Karpas-422 (cell line): ENCODE results near the gene KIF14. TPM values are rescaled to one million over a fixed set of nuclear protein-coding genes. Genes with fewer than 3 reads are reported as not detected.

Experiments
- DNase-seq: peaks from one replicate; pipeline ENCODE4 v3.0.0-alpha.2; 2015
- H2AFZ ChIP-seq: fragments of 200-600 bp; sonication (generic); 2 replicates; pipeline ENCODE4 v1.6.1; 2014; ENCODE audit warnings: antibody characterized with exemption, low read length, mixed read lengths
- H3K27ac ChIP-seq: fragments of 200-600 bp; sonication (generic); 2 replicates; pipeline ENCODE4 v1.5.1; 2014; ENCODE audit warnings: mild to moderate bottlenecking, low read length, moderate library complexity
- H3K27me3 ChIP-seq: fragments of 200-600 bp; sonication (generic); 2 replicates; pipeline ENCODE4 v1.6.1; 2014; ENCODE audit warnings: low read length, mixed read lengths
- H3K36me3 ChIP-seq: fragments of 200-600 bp; sonication (generic); 2 replicates; pipeline ENCODE4 v1.6.1; 2014; ENCODE audit warnings: low read length, mixed read lengths; ENCODE audit not compliant: insufficient read depth
- H3K4me1 ChIP-seq: fragments of 200-600 bp; sonication (generic); 2 replicates; pipeline ENCODE4 v1.6.1; 2014; ENCODE audit warnings: mild to moderate bottlenecking, low read length, mixed read lengths
- H3K4me2 ChIP-seq: fragments of 200-600 bp; sonication (generic); 2 replicates; pipeline ENCODE4 v1.6.1; 2014; ENCODE audit warnings: low read length, low read depth, mild to moderate bottlenecking; ENCODE audit not compliant: poor library complexity, severe bottlenecking
- H3K4me3 ChIP-seq: fragments of 200-600 bp; sonication (generic); 2 replicates; pipeline ENCODE4 v1.5.1; 2014; ENCODE audit warnings: mild to moderate bottlenecking, antibody characterized with exemption, low read length, mixed read lengths
- H3K79me2 ChIP-seq: fragments of 200-600 bp; sonication (generic); 2 replicates; pipeline ENCODE4 v1.6.1; 2014; ENCODE audit warnings: mild to moderate bottlenecking, low read length, mixed read lengths
- H3K9ac ChIP-seq: fragments of 200-600 bp; sonication (generic); 2 replicates; pipeline ENCODE4 v1.6.0; 2014; ENCODE audit warnings: low read length
- H3K9me2 ChIP-seq: fragments of 200-600 bp; sonication (generic), shearing (Covaris generic); replicated peaks from 2 replicates; pipeline ENCODE4 v1.6.0; 2014; ENCODE audit warnings: mild to moderate bottlenecking, low read length, moderate library complexity; ENCODE audit not compliant: insufficient read depth
- H3K9me3 ChIP-seq: fragments of 300-700, 200-600 bp; sonication (generic); 2 replicates; pipeline ENCODE4 v1.6.1; 2014; ENCODE audit warnings: low read length, mixed read lengths
- H4K20me1 ChIP-seq: fragments of 200-600 bp; sonication (generic); 2 replicates; pipeline ENCODE4 v1.6.1; 2014; ENCODE audit warnings: mild to moderate bottlenecking, antibody characterized with exemption, low read length, low read depth; ENCODE audit not compliant: insufficient read depth
- total RNA-seq: library from RNA; depleted of rRNA; stranded (reverse); fragments of >200 nt; shearing (Covaris generic); gene quantifications from 2 replicates; pipeline ENCODE4 v1.2.3, GENCODE V29; 2014; ENCODE audit warnings: low replicate concordance; rRNA removed

Gene KIF14
- total RNA-seq, 1 experiment from 2014 or later, result 15.2 TPM

DNA sequence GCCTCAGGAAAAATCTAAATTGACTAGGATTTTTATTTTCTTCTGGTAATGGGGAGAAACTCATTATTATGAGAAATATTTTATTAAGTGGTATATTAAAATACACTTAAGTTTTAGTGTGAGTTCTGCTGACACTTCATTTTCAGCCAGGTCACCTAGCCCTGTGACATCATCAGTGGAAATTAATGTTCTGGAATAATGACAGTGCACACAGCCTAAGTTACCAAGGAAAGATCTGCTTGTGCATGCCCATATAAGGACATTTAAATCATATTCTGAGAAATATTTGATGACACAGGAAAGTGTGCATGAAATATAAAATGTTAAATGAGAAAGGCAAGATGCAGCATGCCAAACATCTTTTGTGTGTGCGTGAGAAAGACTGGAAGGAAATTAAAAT is 102.0 kb downstream of the KIF14 start:
- DNase-seq, result peak; percentile 5
- Histone ChIP-seq H3K4me1 (no peaks in the 10 kb centered on the region), H3K9me3 (no peaks in the 10 kb centered on the region), H3K9ac (no peak overlapping the region), H4K20me1 (no peaks in the 10 kb centered on the region), H3K27me3 (no peaks in the 10 kb centered on the region), H3K36me3 (no peaks in the 10 kb centered on the region), H3K79me2 (no peaks in the 10 kb centered on the region), H3K4me2 (no peak overlapping the region), H3K27ac (no peak overlapping the region), H2AFZ (no peak overlapping the region), H3K9me2 (no peaks in the 10 kb centered on the region), H3K4me3 (no peak overlapping the region)

DNA sequence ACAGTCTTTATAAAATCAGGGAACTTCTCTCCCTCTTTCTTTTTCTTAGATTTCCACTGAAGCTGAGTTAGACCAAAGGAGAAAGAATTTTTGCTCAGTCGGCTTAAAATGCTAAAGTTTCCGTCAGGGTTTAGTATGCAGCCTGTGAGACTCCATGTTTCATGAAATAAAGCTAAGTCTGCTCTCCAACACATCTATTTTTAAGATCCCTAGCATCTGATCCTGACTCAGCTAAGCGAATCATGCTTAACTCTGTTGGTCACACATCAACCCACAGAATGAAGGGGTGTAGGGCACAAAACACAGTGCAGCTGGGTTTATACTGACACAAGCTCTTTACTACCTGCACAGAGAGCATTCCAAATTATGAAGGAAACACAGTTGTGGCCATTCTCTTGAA is 108.4 kb downstream of the KIF14 start:
- Histone ChIP-seq H3K9me2 (no peaks in the 10 kb centered on the region), H3K27ac (no peak overlapping the region), H4K20me1 (no peaks in the 10 kb centered on the region), H3K9ac (no peak overlapping the region), H3K27me3 (no peaks in the 10 kb centered on the region), H2AFZ (no peak overlapping the region), H3K79me2 (no peaks in the 10 kb centered on the region), H3K4me3 (no peak overlapping the region), H3K4me1 (no peaks in the 10 kb centered on the region), H3K4me2 (no peak overlapping the region), H3K9me3 (no peaks in the 10 kb centered on the region), H3K36me3 (no peaks in the 10 kb centered on the region)
- no peak for DNase-seq

DNA sequence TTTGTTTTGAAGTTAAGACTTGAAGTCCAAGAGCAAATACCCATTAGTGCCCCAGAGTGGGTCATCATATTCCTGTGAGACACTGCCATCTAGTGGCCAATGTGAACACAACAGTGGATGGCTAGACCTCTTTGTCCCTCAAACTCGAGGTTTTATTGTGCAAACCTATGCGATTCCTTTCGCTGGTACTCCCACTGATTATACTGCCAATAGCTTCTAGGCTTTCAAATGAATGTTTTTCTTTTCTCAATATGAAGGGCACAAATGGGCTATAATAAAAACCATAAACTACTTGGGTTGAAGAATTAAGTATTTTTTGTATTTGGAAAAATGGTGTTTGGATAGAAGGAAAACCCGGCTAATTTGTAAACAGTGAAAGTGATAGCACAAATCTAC is 110.3 kb downstream of the KIF14 start:
- Histone ChIP-seq H3K9me3 (no peaks in the 10 kb centered on the region), H4K20me1 (no peaks in the 10 kb centered on the region), H3K9me2 (no peaks in the 10 kb centered on the region), H3K79me2 (no peaks in the 10 kb centered on the region), H3K4me2 (no peak overlapping the region), H3K27ac (no peak overlapping the region), H3K4me3 (no peak overlapping the region), H3K9ac (no peak overlapping the region), H3K27me3 (no peaks in the 10 kb centered on the region), H2AFZ (no peak overlapping the region), H3K4me1 (no peaks in the 10 kb centered on the region), H3K36me3 (no peaks in the 10 kb centered on the region)
- DNase-seq, result peak; percentile 92

DNA sequence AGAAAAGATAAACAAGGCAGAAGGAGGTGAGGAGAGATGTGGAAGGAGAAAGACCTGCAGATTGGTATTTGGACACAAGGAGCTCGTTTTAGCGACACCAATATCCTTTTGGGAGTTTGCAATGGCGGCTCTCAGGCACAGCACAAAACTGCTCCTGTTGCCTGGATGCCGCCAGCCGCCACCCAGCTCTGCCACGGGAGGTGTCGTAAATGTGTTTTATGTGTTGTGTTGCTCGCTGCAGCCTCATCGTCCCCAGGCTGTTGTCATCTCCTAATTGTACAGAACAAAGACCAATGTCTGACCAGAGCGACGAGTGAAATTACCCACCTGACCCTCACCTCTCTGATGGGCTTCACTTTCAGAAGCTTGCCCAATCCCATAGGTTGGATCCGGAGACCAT is 114.1 kb downstream of the KIF14 start:
- no peak overlapping the region for H2AFZ ChIP-seq
- H3K27me3 ChIP-seq, result no peaks in the 10 kb centered on the region
- no peaks in the 10 kb centered on the region for H3K4me1 ChIP-seq
- no peaks in the 10 kb centered on the region for H3K36me3 ChIP-seq
- no peak overlapping the region for H3K4me3 ChIP-seq
- H3K4me2 ChIP-seq, result no peak overlapping the region
- H3K27ac ChIP-seq, result no peak overlapping the region
- DNase-seq, result no peak
- H3K9me3 ChIP-seq, result no peaks in the 10 kb centered on the region
- H4K20me1 ChIP-seq, result no peaks in the 10 kb centered on the region
- no peak overlapping the region for H3K9ac ChIP-seq
- no peaks in the 10 kb centered on the region for H3K9me2 ChIP-seq
- no peaks in the 10 kb centered on the region for H3K79me2 ChIP-seq

DNA sequence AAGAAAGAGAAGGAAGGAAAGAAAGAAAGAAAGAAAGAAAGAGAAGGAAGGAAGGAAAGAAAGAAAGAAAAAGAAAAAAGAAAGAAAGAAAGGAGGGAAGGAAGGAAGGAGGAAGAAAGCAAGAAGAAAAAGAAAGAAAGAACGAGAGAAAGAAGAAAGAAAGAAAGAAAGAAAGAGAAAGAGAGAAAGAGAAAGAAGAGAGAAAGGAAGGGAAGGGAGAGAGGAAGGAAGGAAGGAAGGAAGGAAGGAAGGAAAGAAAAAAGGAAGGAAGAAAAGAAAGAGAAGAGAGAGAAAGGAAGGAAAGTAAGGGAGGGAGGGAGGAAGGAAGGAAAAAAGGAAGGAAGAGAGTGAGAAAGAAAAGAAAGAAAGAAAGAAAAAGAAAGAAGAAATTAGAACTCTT is 115.3 kb downstream of the KIF14 start:
- Histone ChIP-seq H3K9ac (no peak overlapping the region), H3K9me2 (no peaks in the 10 kb centered on the region), H2AFZ (no peak overlapping the region), H3K27me3 (no peaks in the 10 kb centered on the region), H4K20me1 (no peaks in the 10 kb centered on the region), H3K4me2 (no peak overlapping the region), H3K4me1 (no peaks in the 10 kb centered on the region), H3K79me2 (no peaks in the 10 kb centered on the region), H3K36me3 (no peaks in the 10 kb centered on the region), H3K27ac (no peak overlapping the region), H3K9me3 (no peaks in the 10 kb centered on the region), H3K4me3 (no peak overlapping the region)
- DNase-seq, result no peak

Other genes with a start within 250 kb of the KIF14 start
- gene ZNF281, start 210.7 kb downstream of the KIF14 start, total RNA-seq, result 21.7 and 31.1 TPM in 2 replicates
- 45.1 and 60.8 TPM in 2 replicates for gene DDX59, start 49.2 kb upstream of the KIF14 start, total RNA-seq
- 29.4 and 56.5 TPM in 2 replicates for gene CAMSAP2, start 118.1 kb upstream of the KIF14 start, total RNA-seq